ENCODE measurements around the gene DNAJC5.

DNAJC5 gene

DNA sequence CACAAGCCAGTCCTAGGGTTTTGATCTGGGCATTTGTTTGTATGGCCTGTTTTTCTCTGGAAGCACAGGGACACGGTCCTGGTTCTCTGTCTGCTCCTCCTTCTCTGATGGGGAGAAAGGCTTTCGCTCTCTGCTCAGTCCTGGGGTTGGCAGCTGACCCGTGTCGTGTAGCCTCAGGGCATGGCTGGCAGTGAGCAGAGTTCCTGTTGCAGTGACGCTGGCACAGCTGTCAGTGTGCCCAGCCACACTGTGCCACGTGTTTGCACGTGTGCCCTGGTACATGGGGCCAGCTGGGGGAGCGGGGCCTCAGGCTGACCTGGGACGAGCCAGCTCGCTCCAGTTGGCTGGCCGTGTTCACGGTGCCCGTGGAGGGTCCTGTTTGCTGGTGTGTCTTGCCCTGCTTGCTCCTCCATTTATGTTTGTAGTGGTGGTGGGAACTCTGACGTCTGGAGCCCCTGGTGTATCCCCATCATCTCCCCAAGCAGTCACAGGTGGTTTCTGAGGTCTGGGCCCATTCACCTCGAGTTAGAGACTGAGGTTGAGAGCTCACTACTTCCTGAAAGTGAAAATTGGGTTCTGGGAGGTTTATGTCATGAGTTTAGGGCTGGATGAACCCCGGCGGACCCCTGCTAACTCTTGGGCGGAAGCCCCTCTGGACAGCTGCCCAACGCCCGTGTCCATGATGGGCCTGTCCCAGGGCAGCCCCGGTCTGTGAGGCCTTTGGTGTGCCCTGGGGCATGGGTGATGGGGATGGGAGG lies 10.2 kb upstream of the DNAJC5 start:
- DNase-seq (ENCODE audit: low spot score) = no peak

DNA sequence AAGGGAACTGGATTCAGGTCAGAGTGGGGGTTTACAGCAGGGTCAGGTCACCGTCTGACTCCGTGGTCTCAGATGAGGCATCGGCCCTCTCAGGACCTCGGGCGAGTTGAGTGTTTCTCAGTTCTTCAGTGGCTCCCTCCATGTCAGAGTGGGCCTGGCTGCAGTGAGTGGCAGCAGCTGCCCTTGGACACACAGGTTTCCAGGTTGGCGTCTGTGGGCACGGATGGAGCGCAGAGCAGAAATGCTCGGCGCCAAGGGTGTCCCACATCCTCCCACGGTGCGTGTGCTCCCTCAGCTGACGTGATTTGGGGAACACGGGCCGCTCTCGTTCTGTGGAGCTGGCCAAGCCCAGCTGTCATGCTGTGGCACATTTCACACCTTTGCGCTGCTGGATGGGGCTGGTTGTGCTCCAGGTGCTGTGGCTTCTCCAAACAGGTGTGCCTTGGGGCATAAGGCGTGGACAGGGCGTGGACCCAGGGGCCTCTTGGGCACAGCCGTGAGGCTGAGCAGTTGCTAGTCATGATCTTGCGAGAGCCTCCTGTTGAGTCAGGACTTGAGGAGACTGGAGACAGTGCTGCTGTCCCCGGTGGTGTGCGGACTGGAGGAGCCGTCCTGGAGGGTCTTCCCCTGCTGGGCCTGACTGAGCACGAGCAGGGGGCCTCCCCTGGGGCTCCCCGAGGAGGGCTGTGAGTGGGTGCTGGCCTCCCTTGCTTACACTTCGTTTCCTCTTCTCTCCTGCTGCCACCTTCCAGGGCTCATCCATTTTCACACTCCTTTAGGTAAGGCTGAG lies 9.5 kb upstream of the DNAJC5 start:
- no peak for DNase-seq (ENCODE audit: low spot score)

DNA sequence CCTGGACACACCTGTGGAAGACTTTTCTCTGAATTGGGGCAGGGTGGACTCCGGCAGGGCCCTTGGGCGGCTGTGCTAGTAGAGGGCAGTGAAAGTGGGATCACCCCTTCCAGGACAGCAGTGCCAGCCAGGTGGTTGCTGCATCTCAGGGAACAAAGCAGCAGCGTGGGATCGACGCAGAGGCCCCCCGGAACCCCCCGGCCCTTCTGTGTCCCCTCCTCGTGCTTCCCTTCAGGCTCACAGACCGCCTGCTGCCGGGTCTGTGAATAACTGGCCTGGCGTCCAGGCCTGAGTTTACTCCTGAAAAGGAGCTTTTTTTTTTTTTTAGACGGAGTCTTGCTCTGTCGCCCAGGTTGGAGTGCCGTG lies 8.9 kb upstream of the DNAJC5 start:
- DNase-seq (ENCODE audit: low spot score) = no peak

GRCh38 chr20:63886921-63887320 lies 8.0 kb upstream of the DNAJC5 start:
- no peak for DNase-seq (ENCODE audit: low spot score)

DNA sequence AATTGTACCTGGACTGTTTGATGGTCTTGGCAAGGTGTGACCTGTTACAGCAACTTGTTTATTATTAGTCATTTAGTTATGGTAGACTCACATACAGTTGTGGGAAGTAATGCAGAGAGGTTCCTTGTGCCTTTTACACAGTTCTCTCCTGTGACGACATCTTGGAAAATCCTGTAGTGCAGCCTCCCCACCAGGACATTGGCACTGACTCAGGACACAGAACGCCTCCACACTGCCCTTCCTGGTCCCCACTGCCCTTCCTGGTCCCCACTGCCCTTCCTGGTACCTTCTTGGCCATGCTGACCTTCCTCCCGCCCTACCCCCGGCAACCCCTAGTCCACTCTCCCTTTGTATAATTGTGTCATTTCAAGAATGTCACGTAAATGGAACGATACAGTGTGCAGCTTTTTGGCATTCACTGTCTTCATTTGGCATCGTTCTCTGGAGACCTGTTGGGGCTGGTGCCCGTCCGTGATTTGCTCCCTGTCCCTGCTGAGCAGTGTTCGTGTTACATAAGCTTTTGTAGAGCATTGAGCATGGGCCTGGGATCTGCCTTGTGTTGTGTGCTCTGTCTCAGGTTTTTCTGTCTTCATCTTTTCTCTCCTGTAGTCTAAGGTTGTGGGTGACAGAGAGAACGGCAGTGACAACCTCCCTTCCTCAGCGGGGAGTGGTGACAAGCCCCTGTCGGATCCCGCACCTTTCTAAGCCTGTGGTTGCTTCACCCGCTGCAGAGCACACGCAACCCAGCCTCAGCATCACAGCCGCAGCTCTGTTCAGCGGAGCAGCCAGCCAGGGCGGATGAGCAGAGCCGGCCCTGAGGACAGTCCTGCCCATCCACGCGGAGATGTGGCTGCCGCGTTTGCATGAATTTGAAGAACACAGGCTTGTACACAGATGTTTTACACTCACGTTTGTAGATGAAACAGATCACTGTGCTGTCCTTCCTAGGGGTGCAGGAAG lies 5.4 kb upstream of the DNAJC5 start:
- DNase-seq (ENCODE audit: low spot score) = no peak

DNA sequence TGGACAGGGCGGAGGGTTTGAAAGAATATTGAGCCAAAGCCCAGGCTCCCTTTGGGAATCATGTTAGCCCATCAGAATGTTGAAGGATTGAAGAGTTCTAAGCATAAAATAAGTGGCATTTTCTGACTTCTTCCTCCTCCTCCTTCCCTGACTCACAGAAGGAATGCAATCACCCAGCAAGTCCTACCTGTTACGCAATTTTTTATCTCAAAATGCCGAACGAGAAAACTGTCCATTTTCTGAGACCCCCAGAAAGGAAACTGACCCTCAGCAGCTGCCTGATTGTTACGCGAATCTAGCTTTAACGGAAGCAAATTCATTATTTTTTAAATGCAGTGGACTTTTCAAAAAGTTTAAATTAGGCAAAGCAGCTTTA lies 4.7 kb upstream of the DNAJC5 start:
- no peak for DNase-seq (ENCODE audit: low spot score)

GRCh38 chr20:63890616-63891015 lies 4.3 kb upstream of the DNAJC5 start:
- DNase-seq (ENCODE audit: low spot score) = no peak

- no peak for DNase-seq (ENCODE audit: low spot score)
Measured at GRCh38 chr20:63891061-63892002, 3.6 kb upstream of the DNAJC5 start.

DNA sequence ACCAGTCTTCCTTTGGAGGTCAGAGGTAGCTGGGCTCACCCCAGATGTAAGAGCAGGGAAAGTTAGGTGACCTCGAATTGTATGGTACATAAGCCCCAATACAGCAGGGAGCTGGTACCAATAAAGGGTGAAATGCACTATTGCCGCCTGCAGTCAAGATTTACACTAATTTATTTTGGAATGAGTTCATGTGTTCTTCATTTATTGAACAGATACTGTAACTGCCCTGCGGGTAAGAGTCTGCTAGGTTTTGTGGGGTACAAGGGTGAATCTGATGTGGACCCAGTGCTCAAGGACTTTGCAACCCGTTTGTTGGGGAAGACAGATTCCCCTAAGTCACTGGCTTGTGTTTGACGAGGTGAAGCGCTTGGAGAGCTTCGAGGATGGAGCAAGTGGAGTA lies 2.5 kb upstream of the DNAJC5 start:
- DNase-seq (ENCODE audit: low spot score) = no peak

DNA sequence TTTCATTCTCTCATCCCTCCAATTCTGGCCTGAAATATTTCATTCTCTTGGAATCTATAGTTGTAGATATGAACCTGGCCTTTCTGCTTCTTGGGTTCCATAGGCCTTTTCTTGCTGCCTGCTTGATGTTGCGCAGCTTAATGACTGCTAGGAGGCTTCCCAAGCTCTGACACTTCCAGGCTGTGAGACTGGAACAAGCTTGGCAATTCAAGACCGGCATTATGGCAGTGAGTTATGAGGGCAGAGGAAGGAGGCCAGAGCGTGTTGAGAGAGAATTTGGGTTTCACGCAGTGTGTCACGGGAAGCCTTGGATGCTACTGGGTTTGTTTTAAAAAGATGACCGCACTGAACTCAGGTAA lies 948 bp upstream of the DNAJC5 start:
- DNase-seq (ENCODE audit: low spot score) = no peak

- no peak for DNase-seq (ENCODE audit: low spot score)
Measured at GRCh38 chr20:63895202-63895951, 451 bp downstream of the DNAJC5 start.

DNA sequence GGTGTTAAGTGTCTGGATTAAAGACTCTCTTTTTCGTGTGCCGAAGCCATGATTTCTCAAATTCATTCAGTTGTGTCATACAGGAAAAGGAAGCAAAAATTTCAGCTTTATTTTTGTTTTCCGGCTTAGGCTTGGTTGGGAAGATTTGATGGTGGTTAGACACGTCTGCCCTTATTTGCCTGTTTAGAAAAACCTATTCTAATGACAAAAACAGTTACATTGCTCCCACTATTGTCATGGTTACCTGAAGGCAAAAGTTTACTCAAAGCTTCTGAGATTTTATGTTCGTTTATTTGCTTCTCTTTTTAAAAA lies 982 bp downstream of the DNAJC5 start:
- DNase-seq (ENCODE audit: low spot score) = no peak

- no peak for DNase-seq (ENCODE audit: low spot score)
Measured at GRCh38 chr20:63896264-63897105, 1.6 kb downstream of the DNAJC5 start.

- no peak for DNase-seq (ENCODE audit: low spot score)
Measured at GRCh38 chr20:63897978-63898561, 3.1 kb downstream of the DNAJC5 start.

DNA sequence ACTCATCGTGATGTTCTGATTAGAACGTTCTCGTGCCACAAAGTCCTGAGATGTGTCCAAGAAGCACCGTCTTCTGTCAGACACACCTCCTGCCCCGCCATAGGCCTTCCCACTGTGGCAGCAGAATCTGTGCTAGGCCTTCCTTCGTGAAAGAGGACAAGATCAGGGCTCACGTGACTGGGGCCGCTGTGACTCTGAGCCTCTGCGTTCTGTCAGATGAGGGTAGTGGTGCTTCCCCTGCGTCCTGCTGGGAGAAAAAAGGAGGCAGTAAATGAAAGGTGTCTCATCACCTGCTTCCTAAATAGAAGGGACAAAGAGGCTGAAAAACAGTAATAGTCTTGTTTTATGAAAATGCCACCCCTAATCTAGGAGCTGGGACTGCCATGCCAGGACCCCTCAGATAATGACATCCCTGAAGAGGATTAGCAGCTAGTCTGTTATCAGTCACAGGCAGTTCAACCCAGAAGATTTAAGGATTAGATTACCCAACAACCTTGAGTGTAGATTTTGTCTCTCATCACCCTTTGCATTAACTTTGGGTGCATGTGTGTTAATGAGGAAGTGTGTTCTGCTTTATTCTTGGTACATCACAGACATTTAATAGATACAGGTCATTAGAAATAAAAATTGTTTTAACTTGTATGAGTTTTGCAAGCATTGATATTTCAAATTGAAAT lies 4.1 kb downstream of the DNAJC5 start:
- no peak for DNase-seq (ENCODE audit: low spot score)

- no peak for DNase-seq (ENCODE audit: low spot score)
Measured at GRCh38 chr20:63900413-63900812, 5.5 kb downstream of the DNAJC5 start.

DNA sequence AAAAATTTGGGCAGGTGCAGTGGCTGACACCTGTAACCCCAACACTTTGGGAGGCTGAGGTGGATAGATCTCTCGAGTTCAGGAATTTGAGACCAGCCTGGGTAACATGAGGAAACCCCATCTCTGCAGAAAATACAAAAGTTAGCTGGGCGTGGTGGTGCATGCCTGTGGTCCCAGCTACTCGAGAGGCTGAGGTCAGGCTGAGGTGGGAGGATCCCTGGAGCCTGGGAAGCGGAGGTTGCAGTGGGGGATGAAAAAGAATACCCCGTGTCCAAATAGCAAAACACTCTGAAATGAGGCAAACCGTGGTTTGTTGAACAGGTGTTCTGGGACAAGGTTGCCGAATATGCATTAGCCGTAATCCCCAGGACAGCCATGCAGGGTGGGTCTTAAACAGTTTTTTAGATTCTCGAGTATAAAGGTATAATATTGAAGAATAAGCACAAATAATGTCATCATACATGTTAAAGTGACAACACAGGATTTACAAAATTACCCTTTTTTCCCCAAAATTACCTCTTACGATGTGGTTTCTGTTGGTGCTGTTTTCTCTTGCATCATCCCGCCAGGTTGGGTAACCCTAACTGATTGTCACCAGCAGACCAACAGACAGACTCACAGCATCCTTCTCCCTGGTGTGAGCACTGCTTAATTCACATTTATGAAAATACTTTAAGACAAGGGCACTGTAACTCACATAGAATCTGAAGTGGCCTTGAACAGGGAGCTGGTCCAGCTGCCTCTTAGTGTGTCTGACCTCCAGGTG lies 9.1 kb downstream of the DNAJC5 start:
- DNase-seq (ENCODE audit: low spot score) = no peak

DNA sequence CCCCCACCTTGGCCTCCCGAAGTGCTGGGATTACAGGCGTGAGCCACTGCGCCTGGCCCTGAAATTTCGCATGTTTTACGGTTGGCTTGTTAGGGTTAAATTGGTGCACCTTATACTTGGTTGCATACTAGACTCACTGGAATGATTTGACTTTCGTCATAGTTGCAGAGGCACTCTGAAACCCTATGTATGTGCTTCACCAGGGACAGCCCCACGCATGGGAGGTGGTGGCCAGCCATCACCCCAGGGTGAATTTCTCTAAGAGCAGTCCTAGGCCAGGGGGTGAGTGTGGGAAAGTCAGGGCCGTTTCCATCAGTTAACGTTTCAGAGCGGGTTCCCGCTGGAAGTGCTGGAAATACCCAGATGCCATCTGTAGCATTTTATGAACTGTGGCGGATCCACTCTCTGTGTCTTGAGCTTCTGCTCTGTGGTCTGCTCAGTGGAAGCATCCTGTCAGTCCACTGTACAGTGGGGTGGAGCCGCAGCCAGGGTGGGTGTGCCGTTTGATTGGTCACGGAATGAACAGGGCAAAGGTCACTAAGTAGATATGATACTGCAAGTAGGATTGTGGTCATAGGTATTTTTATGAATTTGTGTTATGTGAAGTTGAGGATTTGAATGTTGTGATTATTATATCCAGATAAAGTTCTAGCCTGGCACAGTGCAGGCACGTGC lies 13.2 kb downstream of the DNAJC5 start:
- DNase-seq (ENCODE audit: low spot score) = no peak

Measured in ecto neural progenitor cell (in vitro differentiated cells).